ENCODE measurements around the gene COL27A1. TPM values are rescaled to one million over a fixed set of nuclear protein-coding genes. Genes with fewer than 3 reads are reported as not detected.

Gene COL27A1
- total RNA-seq, 1 experiment from 2014 or later, result 12.0 TPM

DNA sequence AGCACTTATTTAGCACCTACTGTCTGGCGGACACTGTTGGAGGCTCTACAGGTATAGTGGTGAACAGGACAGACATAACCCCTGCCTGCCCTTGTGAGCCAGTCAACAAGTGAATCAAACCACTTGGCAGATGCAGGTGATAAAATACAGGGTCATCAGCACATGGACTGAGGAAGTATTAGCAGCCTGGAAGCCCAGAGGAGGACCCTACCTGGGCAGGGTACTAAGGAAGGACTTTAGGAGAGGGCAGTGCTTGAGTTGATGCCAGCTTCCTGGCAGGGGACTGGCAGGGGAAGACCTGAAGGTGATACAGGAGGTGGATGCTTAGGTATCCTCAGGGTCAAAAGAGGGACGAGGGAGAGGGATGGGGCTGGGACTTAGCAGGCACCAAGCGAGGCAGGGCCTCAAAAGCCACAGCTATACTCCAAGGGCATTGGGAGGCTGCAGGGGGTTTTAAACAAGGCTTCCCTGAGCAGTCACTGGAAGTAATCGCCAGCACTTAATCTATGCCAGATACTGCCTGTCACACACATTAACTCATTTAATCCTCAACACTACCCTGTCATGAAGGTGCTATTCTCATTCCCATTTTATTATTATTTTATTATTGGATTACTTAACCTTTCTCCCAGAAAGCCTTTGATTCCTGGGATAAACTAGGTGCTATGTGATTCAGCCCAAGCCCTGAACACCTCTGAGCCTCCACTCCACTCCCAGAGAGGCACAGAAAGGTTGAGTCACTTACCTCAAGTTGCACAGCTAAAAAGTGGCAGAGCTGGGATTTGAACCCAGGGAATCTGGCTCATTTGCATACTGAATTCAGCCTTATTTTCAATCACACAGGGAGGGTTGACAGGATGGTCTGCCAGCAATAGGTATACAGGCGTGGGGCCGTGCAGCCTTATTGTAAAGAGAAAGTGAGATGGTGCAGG, 103.8 kb downstream of the COL27A1 start:
- no peak for DNase-seq (ENCODE audit: low read depth, low spot score)

More for the DNA sequence above, 103.8 kb downstream of the COL27A1 start:
- H3K79me2 ChIP-seq (ENCODE audit: insufficient read depth, low read length), result no peaks in the 10 kb centered on the region
- no peaks in the 10 kb centered on the region for H3K4me1 ChIP-seq (ENCODE audit: control insufficient read depth in 1 of 2, insufficient read depth in 2 of 2, low read length in 2 of 2)
- TF ChIP-seq CBX3 (IDR thresholded peaks at IDR 0.05; ENCODE audit: low read depth) (no peak), RAD21 (IDR thresholded peaks at IDR 0.05; ENCODE audit: low read depth) (no peak), FOSL1 (IDR thresholded peaks at IDR 0.05; ENCODE audit: low read depth) (no peak), SRF (IDR thresholded peaks at IDR 0.05; ENCODE audit: low read depth) (no peak), SIN3A (IDR thresholded peaks at IDR 0.05; ENCODE audit: low read depth) (no peak), ELF1 (IDR thresholded peaks at IDR 0.05; ENCODE audit: borderline replicate concordance, low read depth) (no peak), YY1 (IDR thresholded peaks at IDR 0.05; ENCODE audit: extremely low read depth, insufficient replicate concordance, low read depth, low read length) (no peak), TCF7L2 (IDR thresholded peaks at IDR 0.05; ENCODE audit: borderline replicate concordance, extremely low read depth, insufficient read depth, insufficient read length) (no peak), CEBPB (IDR thresholded peaks at IDR 0.05; ENCODE audit: low read depth) (no peak)
- TF ChIP-seq, protein P1, sequence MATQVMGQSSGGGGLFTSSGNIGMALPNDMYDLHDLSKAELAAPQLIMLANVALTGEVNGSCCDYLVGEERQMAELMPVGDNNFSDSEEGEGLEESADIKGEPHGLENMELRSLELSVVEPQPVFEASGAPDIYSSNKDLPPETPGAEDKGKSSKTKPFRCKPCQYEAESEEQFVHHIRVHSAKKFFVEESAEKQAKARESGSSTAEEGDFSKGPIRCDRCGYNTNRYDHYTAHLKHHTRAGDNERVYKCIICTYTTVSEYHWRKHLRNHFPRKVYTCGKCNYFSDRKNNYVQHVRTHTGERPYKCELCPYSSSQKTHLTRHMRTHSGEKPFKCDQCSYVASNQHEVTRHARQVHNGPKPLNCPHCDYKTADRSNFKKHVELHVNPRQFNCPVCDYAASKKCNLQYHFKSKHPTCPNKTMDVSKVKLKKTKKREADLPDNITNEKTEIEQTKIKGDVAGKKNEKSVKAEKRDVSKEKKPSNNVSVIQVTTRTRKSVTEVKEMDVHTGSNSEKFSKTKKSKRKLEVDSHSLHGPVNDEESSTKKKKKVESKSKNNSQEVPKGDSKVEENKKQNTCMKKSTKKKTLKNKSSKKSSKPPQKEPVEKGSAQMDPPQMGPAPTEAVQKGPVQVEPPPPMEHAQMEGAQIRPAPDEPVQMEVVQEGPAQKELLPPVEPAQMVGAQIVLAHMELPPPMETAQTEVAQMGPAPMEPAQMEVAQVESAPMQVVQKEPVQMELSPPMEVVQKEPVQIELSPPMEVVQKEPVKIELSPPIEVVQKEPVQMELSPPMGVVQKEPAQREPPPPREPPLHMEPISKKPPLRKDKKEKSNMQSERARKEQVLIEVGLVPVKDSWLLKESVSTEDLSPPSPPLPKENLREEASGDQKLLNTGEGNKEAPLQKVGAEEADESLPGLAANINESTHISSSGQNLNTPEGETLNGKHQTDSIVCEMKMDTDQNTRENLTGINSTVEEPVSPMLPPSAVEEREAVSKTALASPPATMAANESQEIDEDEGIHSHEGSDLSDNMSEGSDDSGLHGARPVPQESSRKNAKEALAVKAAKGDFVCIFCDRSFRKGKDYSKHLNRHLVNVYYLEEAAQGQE (IDR thresholded peaks at IDR 0.05; ENCODE audit: low read depth), result no peak
- POLR2A ChIA-PET, result no interaction called here
- no peaks in the 10 kb centered on the region for H3K36me3 ChIP-seq (ENCODE audit: control insufficient read depth in 1 of 2, insufficient read depth in 2 of 2, low read length in 2 of 2)
- H3K9me2 ChIP-seq (ENCODE audit: insufficient read depth), result no peaks in the 10 kb centered on the region
- CTCF ChIA-PET, result interaction anchor here (1.5 kb wide), 1 partner anchor 151 kb away, joined by 6 read pairs; no protein-coding TSS in a partner anchor
- no peaks in the 10 kb centered on the region for H3K27me3 ChIP-seq (ENCODE audit: insufficient read depth, low read length)
- RAD21 ChIA-PET (ENCODE audit: low non-redundant PET in 1 of 2, low total read pairs in 2 of 2, uncharacterized antibody in 2 of 2, unreplicated experiment in 2 of 2), result no interaction called here
- H3K4me3 ChIP-seq (replicated peaks in 1 of 2; ENCODE audit: low read depth in 1 of 2, low read length in 2 of 2), result no peak overlapping the region
- no peak for ATAC-seq
- H2AFZ ChIP-seq (ENCODE audit: low read depth, low read length, poor library complexity, severe bottlenecking), result no peak overlapping the region
- no peak overlapping the region for H3K9ac ChIP-seq (ENCODE audit: low read length)
- no peak overlapping the region for H3K27ac ChIP-seq (ENCODE audit: low read depth, low read length)
- H3K9me3 ChIP-seq (ENCODE audit: control insufficient read depth in 1 of 2, insufficient read depth in 1 of 2, low read depth in 1 of 2, low read length in 2 of 2), result no peaks in the 10 kb centered on the region
- H4K20me1 ChIP-seq (ENCODE audit: insufficient read depth), result no peaks in the 10 kb centered on the region
- intact Hi-C loops (cut with micrococcal nuclease), result no loop called here
- no peak overlapping the region for H3K4me2 ChIP-seq (ENCODE audit: low read length)
- no TSS peak for BruUV-seq (replicated peaks)

Measured in HCT116 (cell line).